Natural killer cell (primary cell): ENCODE measurements around the gene LAT. TPM values are rescaled to one million over a fixed set of nuclear protein-coding genes. Genes with fewer than 3 reads are reported as not detected.
"Not testable (repeated sequence)": the region's sequence is repeated elsewhere in the genome, so short reads cannot be mapped to it uniquely, and the experiment has no call there.

Experiments used
- ATAC-seq, 3 donors: fragments of 150-1000 bp in 2 of 3; fragments of 200-7000 bp in 1 of 3; cut with Tn5 transposase; 1 replicate in 1 of 3; 2 replicates in 2 of 3; pipeline ENCODE4 v1.10.0; 2021; ENCODE audit warnings: mild to moderate bottlenecking in 2 of 3, moderate library complexity in 2 of 3
- DNase-seq, 2 donors: peaks; one replicate each; pipeline versions ENCODE4 v3.0.0 to v3.0.0-alpha.2; 2013 to 2021; ENCODE audit warnings: mixed read lengths in 1 of 2
- H3K27ac ChIP-seq: one replicate; pipeline ENCODE4 v1.5.1; 2013; ENCODE audit warnings: mild to moderate bottlenecking, low read length
- H3K27me3 ChIP-seq: one replicate; pipeline ENCODE4 v1.6.1; 2013; ENCODE audit warnings: low read length; ENCODE audit not compliant: control insufficient read depth, insufficient read depth
- H3K36me3 ChIP-seq: one replicate; pipeline ENCODE4 v1.6.1; 2013; ENCODE audit warnings: low read length; ENCODE audit not compliant: control insufficient read depth, insufficient read depth
- H3K4me1 ChIP-seq: one replicate; pipeline ENCODE4 v1.6.1; 2013; ENCODE audit warnings: low read length; ENCODE audit not compliant: control insufficient read depth, insufficient read depth
- H3K4me3 ChIP-seq: one replicate; pipeline ENCODE4 v1.5.1; 2013; ENCODE audit warnings: low read length
- H3K9me3 ChIP-seq: one replicate; pipeline ENCODE4 v1.6.1; 2013; ENCODE audit warnings: low read length; ENCODE audit not compliant: control insufficient read depth, insufficient read depth
- H3K27ac Mint-ChIP-seq, 2 donors: one replicate each; pipeline ENCODE4 v1.8.0; 2022; ENCODE audit warnings: mild to moderate bottlenecking in 2 of 2, mixed read lengths in 2 of 2, moderate library complexity in 1 of 2
- H3K27me3 Mint-ChIP-seq, 2 donors: one replicate each; pipeline ENCODE4 v1.8.0; 2022; ENCODE audit warnings: low read depth in 2 of 2, mixed read lengths in 2 of 2
- H3K36me3 Mint-ChIP-seq: one replicate; pipeline ENCODE4 v1.8.0; 2022; ENCODE audit warnings: mixed read lengths
- H3K4me1 Mint-ChIP-seq, 2 donors: one replicate each; pipeline ENCODE4 v1.8.0; 2022; ENCODE audit warnings: mixed read lengths in 2 of 2
- H3K4me3 Mint-ChIP-seq: one replicate; pipeline ENCODE4 v1.8.0; 2022; ENCODE audit warnings: mild to moderate bottlenecking, moderate library complexity, mixed read lengths
- H3K9me3 Mint-ChIP-seq, 2 donors: one replicate each; pipeline ENCODE4 v1.8.0; 2022; ENCODE audit warnings: mixed read lengths in 2 of 2
- WGBS: methylation state at CpG from one replicate; pipeline ENCODE4 v1.1.7; 2013; ENCODE audit warnings: missing lambda C conversion rate; ENCODE audit not compliant: insufficient coverage; 5-methylcytosine and 5-hydroxymethylcytosine counted together
- intact Hi-C: fragments of 100-400 bp; cut with micrococcal nuclease; formaldehyde crosslinking; loops from one replicate; pipeline ENCODE4 v1.14.2; 2022
- total RNA-seq, 4 donors: library from RNA; stranded (reverse); fragments of 120-200 nt in 1 of 4; gene quantifications; one replicate each; pipeline versions ENCODE4 v1.2.3 to v1.2.4, GENCODE V29; 2013 to 2022
- TF ChIP-seq, protein P1 (sequence below): fragments of 200-600 bp; IDR thresholded peaks from one replicate; pipeline ENCODE4 v1.8.0; 2022; ENCODE audit warnings: antibody characterized with exemption

Gene LAT
- total RNA-seq, 3 donors from 2014 or later (not counting 1 experiment from before 2014, with no cell fraction given), result 130 to 148 (median 147) TPM

DNA sequence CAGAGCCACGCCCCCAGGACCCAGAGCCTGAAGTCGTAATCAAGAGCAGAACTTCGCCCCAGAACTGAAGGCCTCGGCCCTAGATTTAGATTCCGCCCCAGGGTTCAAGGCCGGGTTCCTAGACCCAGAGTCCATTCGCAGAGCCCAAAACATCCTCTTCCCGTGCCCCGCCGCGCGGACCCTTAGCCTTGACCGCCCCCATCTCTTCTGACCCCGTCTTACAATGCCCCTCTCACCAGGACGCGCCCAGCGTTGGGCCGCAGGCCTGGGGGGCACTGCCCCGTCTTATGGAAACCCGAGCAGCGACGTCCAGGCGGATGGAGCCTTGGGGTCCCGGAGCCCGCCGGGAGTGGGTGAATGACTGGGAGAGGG is 48.1 kb upstream of the LAT start:
- no peaks in the 10 kb centered on the region for H3K27me3 ChIP-seq
- H3K36me3 Mint-ChIP-seq, result no peaks in the 10 kb centered on the region
- intact Hi-C loops, result loop anchor here (1.0 kb wide), 1 partner anchor 11 kb away; the partner anchor contains the start of gene RABEP2
- no peaks in the 10 kb centered on the region for H3K27me3 Mint-ChIP-seq
- ATAC-seq (no peak), DNase-seq (no peak)
- no peaks in the 10 kb centered on the region for H3K9me3 ChIP-seq
- TF ChIP-seq, protein P1, sequence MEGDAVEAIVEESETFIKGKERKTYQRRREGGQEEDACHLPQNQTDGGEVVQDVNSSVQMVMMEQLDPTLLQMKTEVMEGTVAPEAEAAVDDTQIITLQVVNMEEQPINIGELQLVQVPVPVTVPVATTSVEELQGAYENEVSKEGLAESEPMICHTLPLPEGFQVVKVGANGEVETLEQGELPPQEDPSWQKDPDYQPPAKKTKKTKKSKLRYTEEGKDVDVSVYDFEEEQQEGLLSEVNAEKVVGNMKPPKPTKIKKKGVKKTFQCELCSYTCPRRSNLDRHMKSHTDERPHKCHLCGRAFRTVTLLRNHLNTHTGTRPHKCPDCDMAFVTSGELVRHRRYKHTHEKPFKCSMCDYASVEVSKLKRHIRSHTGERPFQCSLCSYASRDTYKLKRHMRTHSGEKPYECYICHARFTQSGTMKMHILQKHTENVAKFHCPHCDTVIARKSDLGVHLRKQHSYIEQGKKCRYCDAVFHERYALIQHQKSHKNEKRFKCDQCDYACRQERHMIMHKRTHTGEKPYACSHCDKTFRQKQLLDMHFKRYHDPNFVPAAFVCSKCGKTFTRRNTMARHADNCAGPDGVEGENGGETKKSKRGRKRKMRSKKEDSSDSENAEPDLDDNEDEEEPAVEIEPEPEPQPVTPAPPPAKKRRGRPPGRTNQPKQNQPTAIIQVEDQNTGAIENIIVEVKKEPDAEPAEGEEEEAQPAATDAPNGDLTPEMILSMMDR, result no peak
- peaks cover 22% of the 10 kb centered on the region for H3K4me1 ChIP-seq
- H3K4me3 ChIP-seq, result no peak overlapping the region
- peak overlapping the region; percentile 25 to 78 for H3K27ac Mint-ChIP-seq
- no peaks in the 10 kb centered on the region for H3K9me3 Mint-ChIP-seq
- 75% methylated on average over 26 of the region's 26 CpGs for WGBS
- peak overlapping the region; percentile 78 for H3K4me3 Mint-ChIP-seq
- peak overlapping the region; percentile 9 for H3K27ac ChIP-seq
- H3K4me1 Mint-ChIP-seq, result peaks cover 15 to 38% of the 10 kb centered on the region in 2 donors
- H3K36me3 ChIP-seq, result no peaks in the 10 kb centered on the region

DNA sequence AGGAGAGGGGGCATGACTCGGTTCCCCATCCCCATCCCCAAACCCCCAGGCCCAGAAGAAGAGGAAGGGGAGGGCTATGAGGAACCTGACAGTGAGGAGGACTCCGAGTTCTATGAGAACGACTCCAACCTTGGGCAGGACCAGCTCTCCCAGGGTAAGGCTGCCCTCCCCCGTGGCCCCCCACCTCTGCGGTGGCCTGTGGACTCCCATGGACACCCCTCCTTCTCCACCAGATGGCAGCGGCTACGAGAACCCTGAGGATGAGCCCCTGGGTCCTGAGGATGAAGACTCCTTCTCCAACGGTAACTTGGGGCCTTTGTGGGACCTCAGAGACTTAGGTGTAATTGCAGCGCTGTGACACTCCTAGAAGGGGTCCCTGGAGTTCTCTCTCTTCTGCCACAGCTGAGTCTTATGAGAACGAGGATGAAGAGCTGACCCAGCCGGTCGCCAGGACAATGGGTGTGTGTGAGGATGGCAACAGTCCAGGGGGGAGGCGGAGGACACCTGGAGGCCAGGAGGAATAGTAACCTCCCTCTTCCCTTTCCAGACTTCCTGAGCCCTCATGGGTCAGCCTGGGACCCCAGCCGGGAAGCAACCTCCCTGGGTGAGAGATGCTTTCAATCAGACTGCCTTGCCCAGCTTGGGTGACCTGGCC is 47.5 kb upstream of the LAT start:
- peaks cover 19% of the 10 kb centered on the region for H3K4me1 ChIP-seq
- Mint-ChIP-seq H3K36me3 (no peaks in the 10 kb centered on the region), H3K4me1 (peaks cover 15 to 35% of the 10 kb centered on the region in 2 donors), H3K27me3 (no peaks in the 10 kb centered on the region), H3K9me3 (no peaks in the 10 kb centered on the region), H3K4me3 (no peak overlapping the region), H3K27ac (no peak overlapping the region)
- intact Hi-C loops, result no loop called here
- no peaks in the 10 kb centered on the region for H3K9me3 ChIP-seq
- no peak overlapping the region for H3K4me3 ChIP-seq
- no peaks in the 10 kb centered on the region for H3K27me3 ChIP-seq
- TF ChIP-seq, protein P1, result no peak
- no peak for ATAC-seq
- no peak overlapping the region for H3K27ac ChIP-seq
- WGBS, result 91% methylated on average over 11 of the region's 14 CpGs
- no peak for DNase-seq
- no peaks in the 10 kb centered on the region for H3K36me3 ChIP-seq

DNA sequence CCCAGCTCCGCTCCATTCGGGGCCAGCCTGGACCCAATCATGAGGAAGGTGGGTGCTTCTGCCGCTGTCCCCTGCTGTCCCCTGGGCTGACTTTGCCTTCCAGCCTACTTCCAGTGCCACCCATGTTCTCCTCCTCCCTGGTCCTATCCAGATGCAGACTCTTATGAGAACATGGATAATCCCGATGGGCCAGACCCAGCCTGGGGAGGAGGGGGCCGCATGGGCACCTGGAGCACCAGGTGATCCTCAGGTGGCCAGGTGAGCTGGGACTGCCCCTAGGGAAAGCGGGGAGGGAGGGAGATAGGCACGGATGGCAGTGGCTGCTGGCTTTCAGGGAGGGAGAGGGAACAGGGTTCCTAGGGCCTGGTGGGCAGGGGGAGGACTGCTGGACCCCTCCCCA is 46.1 kb upstream of the LAT start:
- intact Hi-C loops, result no loop called here
- peaks cover 15 to 29% of the 10 kb centered on the region in 2 donors for H3K4me1 Mint-ChIP-seq
- H3K9me3 ChIP-seq, result no peaks in the 10 kb centered on the region
- 93% methylated on average over 7 of the region's 7 CpGs for WGBS
- no peak overlapping the region for H3K27ac ChIP-seq
- DNase-seq (no peak), ATAC-seq (no peak)
- H3K9me3 Mint-ChIP-seq, result no peaks in the 10 kb centered on the region
- H3K36me3 Mint-ChIP-seq, result no peaks in the 10 kb centered on the region
- H3K27me3 Mint-ChIP-seq, result no peaks in the 10 kb centered on the region
- H3K4me3 ChIP-seq, result no peak overlapping the region
- TF ChIP-seq, protein P1, result no peak
- peaks cover 19% of the 10 kb centered on the region for H3K4me1 ChIP-seq
- no peak overlapping the region for H3K27ac Mint-ChIP-seq
- no peaks in the 10 kb centered on the region for H3K36me3 ChIP-seq
- no peaks in the 10 kb centered on the region for H3K27me3 ChIP-seq
- H3K4me3 Mint-ChIP-seq, result no peak overlapping the region

DNA sequence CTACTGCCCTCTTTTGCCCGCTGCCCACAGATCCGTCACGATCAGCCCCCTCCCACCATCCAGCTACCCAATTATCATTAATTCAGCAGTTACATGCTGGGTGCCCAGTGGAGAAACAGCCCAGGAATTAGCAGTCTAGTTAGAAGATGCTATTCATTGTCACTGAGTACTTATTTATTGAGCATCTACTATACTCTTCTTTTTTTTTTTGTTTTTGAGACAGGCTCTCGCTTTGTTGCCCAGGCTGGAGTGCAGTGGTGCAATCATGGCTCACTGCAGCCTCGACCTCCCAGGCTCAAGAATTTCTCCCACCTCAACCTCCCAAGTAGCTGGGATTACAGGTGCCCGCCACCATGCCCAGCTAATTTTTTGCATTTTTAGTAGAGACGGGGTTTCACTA is 45.0 kb upstream of the LAT start:
- DNase-seq, H3K27me3 Mint-ChIP-seq, H3K9me3 Mint-ChIP-seq, intact Hi-C loops, H3K27ac ChIP-seq, H3K9me3 ChIP-seq, H3K36me3 Mint-ChIP-seq, H3K27ac Mint-ChIP-seq, ATAC-seq, H3K27me3 ChIP-seq, H3K4me3 ChIP-seq, H3K4me3 Mint-ChIP-seq, H3K36me3 ChIP-seq: not testable (repeated sequence)
- WGBS, result 93% methylated on average over 7 of the region's 7 CpGs
- peaks cover 15 to 22% of the 10 kb centered on the region in 2 donors for H3K4me1 Mint-ChIP-seq
- H3K4me1 ChIP-seq, result peaks cover 19% of the 10 kb centered on the region
